ENCODE data around the gene ZMIZ1.

Gene ZMIZ1

GRCh38 chr10:79236433-79236765, 167.6 kb downstream of the ZMIZ1 start:
- Histone ChIP-seq H3K27me3 (ENCODE audit: control insufficient read depth in 1 of 2, insufficient read depth in 2 of 2, low read length in 2 of 2) (no peaks in the 10 kb centered on the region), H3K9me3 (ENCODE audit: control insufficient read depth in 1 of 2, low read length in 2 of 2) (no peaks in the 10 kb centered on the region), H3K27ac (ENCODE audit: low read depth, low read length) (no peak overlapping the region), H3K36me3 (ENCODE audit: control insufficient read depth in 1 of 2, insufficient read depth in 2 of 2, low read length in 2 of 2) (peaks cover 8 to 25% of the 10 kb centered on the region in 2 donors), H3K4me1 (ENCODE audit: control insufficient read depth in 1 of 2, insufficient read depth in 2 of 2, low read length in 2 of 2) (peaks cover 0 to 4% of the 10 kb centered on the region in 2 donors), H3K4me3 (ENCODE audit: low read depth in 1 of 2, low read length in 2 of 2) (no peak overlapping the region), H3K9ac (ENCODE audit: low read depth in 1 of 2, low read length in 2 of 2) (no peak overlapping the region)

GRCh38 chr10:79237454-79238157, 168.8 kb downstream of the ZMIZ1 start:
- H3K9ac ChIP-seq (ENCODE audit: low read depth in 1 of 2, low read length in 2 of 2), result no peak overlapping the region
- peaks cover 8 to 22% of the 10 kb centered on the region in 2 donors for H3K36me3 ChIP-seq (ENCODE audit: control insufficient read depth in 1 of 2, insufficient read depth in 2 of 2, low read length in 2 of 2)
- H3K4me1 ChIP-seq (ENCODE audit: control insufficient read depth in 1 of 2, insufficient read depth in 2 of 2, low read length in 2 of 2), result peaks cover 4 to 12% of the 10 kb centered on the region in 2 donors
- H3K27ac ChIP-seq (ENCODE audit: low read depth, low read length), result no peak overlapping the region
- no peaks in the 10 kb centered on the region for H3K27me3 ChIP-seq (ENCODE audit: control insufficient read depth in 1 of 2, insufficient read depth in 2 of 2, low read length in 2 of 2)
- no peaks in the 10 kb centered on the region for H3K9me3 ChIP-seq (ENCODE audit: control insufficient read depth in 1 of 2, low read length in 2 of 2)
- no peak overlapping the region for H3K4me3 ChIP-seq (ENCODE audit: low read depth in 1 of 2, low read length in 2 of 2)

GRCh38 chr10:79238158-79238520, 169.4 kb downstream of the ZMIZ1 start:
- H3K36me3 ChIP-seq (ENCODE audit: control insufficient read depth in 1 of 2, insufficient read depth in 2 of 2, low read length in 2 of 2), result peaks cover 8 to 18% of the 10 kb centered on the region in 2 donors

GRCh38 chr10:79238606-79239005, 169.8 kb downstream of the ZMIZ1 start:
- Histone ChIP-seq H3K36me3 (ENCODE audit: control insufficient read depth in 1 of 2, insufficient read depth in 2 of 2, low read length in 2 of 2) (peaks cover 8 to 15% of the 10 kb centered on the region in 2 donors), H3K4me1 (ENCODE audit: control insufficient read depth in 1 of 2, insufficient read depth in 2 of 2, low read length in 2 of 2) (peaks cover 4 to 12% of the 10 kb centered on the region in 2 donors), H3K27ac (ENCODE audit: low read depth, low read length) (no peak overlapping the region), H3K9ac (ENCODE audit: low read depth in 1 of 2, low read length in 2 of 2) (no peak overlapping the region), H3K9me3 (ENCODE audit: control insufficient read depth in 1 of 2, low read length in 2 of 2) (no peaks in the 10 kb centered on the region), H3K4me3 (ENCODE audit: low read depth in 1 of 2, low read length in 2 of 2) (no peak overlapping the region), H3K27me3 (ENCODE audit: control insufficient read depth in 1 of 2, insufficient read depth in 2 of 2, low read length in 2 of 2) (no peaks in the 10 kb centered on the region)

More at GRCh38 chr10:79238158-79238520, 169.4 kb downstream of the ZMIZ1 start:
- no peak overlapping the region for H3K9ac ChIP-seq (ENCODE audit: low read depth in 1 of 2, low read length in 2 of 2)
- peaks cover 4 to 12% of the 10 kb centered on the region in 2 donors for H3K4me1 ChIP-seq (ENCODE audit: control insufficient read depth in 1 of 2, insufficient read depth in 2 of 2, low read length in 2 of 2)
- H3K27me3 ChIP-seq (ENCODE audit: control insufficient read depth in 1 of 2, insufficient read depth in 2 of 2, low read length in 2 of 2), result no peaks in the 10 kb centered on the region
- H3K4me3 ChIP-seq (ENCODE audit: low read depth in 1 of 2, low read length in 2 of 2), result no peak overlapping the region
- H3K27ac ChIP-seq (ENCODE audit: low read depth, low read length), result no peak overlapping the region
- no peaks in the 10 kb centered on the region for H3K9me3 ChIP-seq (ENCODE audit: control insufficient read depth in 1 of 2, low read length in 2 of 2)

GRCh38 chr10:79239275-79239779, 170.6 kb downstream of the ZMIZ1 start:
- Histone ChIP-seq H3K36me3 (ENCODE audit: control insufficient read depth in 1 of 2, insufficient read depth in 2 of 2, low read length in 2 of 2) (peaks cover 8 to 17% of the 10 kb centered on the region in 2 donors), H3K4me3 (ENCODE audit: low read depth in 1 of 2, low read length in 2 of 2) (no peak overlapping the region), H3K9ac (ENCODE audit: low read depth in 1 of 2, low read length in 2 of 2) (no peak overlapping the region), H3K9me3 (ENCODE audit: control insufficient read depth in 1 of 2, low read length in 2 of 2) (no peaks in the 10 kb centered on the region), H3K4me1 (ENCODE audit: control insufficient read depth in 1 of 2, insufficient read depth in 2 of 2, low read length in 2 of 2) (peaks cover 8 to 19% of the 10 kb centered on the region in 2 donors), H3K27ac (ENCODE audit: low read depth, low read length) (peak overlapping the region; percentile 10), H3K27me3 (ENCODE audit: control insufficient read depth in 1 of 2, insufficient read depth in 2 of 2, low read length in 2 of 2) (no peaks in the 10 kb centered on the region)

GRCh38 chr10:79239924-79240581, 171.3 kb downstream of the ZMIZ1 start:
- Histone ChIP-seq H3K9ac (ENCODE audit: low read depth in 1 of 2, low read length in 2 of 2) (no peak overlapping the region), H3K9me3 (ENCODE audit: control insufficient read depth in 1 of 2, low read length in 2 of 2) (no peaks in the 10 kb centered on the region), H3K4me3 (ENCODE audit: low read depth in 1 of 2, low read length in 2 of 2) (no peak overlapping the region), H3K4me1 (ENCODE audit: control insufficient read depth in 1 of 2, insufficient read depth in 2 of 2, low read length in 2 of 2) (peaks cover 12 to 24% of the 10 kb centered on the region in 2 donors), H3K27ac (ENCODE audit: low read depth, low read length) (no peak overlapping the region), H3K27me3 (ENCODE audit: control insufficient read depth in 1 of 2, insufficient read depth in 2 of 2, low read length in 2 of 2) (no peaks in the 10 kb centered on the region), H3K36me3 (ENCODE audit: control insufficient read depth in 1 of 2, insufficient read depth in 2 of 2, low read length in 2 of 2) (peaks cover 4 to 11% of the 10 kb centered on the region in 2 donors)

GRCh38 chr10:79241629-79241989, 172.8 kb downstream of the ZMIZ1 start:
- Histone ChIP-seq H3K36me3 (ENCODE audit: control insufficient read depth in 1 of 2, insufficient read depth in 2 of 2, low read length in 2 of 2) (peaks cover 0 to 4% of the 10 kb centered on the region in 2 donors), H3K9ac (ENCODE audit: low read depth in 1 of 2, low read length in 2 of 2) (peak overlapping the region in 1 of 2 donors; percentile 33), H3K4me1 (ENCODE audit: control insufficient read depth in 1 of 2, insufficient read depth in 2 of 2, low read length in 2 of 2) (peaks cover 28 to 40% of the 10 kb centered on the region in 2 donors), H3K27me3 (ENCODE audit: control insufficient read depth in 1 of 2, insufficient read depth in 2 of 2, low read length in 2 of 2) (no peaks in the 10 kb centered on the region), H3K27ac (ENCODE audit: low read depth, low read length) (peak overlapping the region; percentile 35), H3K9me3 (ENCODE audit: control insufficient read depth in 1 of 2, low read length in 2 of 2) (no peaks in the 10 kb centered on the region), H3K4me3 (ENCODE audit: low read depth in 1 of 2, low read length in 2 of 2) (peak overlapping the region; percentile 16 to 43)

GRCh38 chr10:79241990-79242619, 173.3 kb downstream of the ZMIZ1 start:
- Histone ChIP-seq H3K4me1 (ENCODE audit: control insufficient read depth in 1 of 2, insufficient read depth in 2 of 2, low read length in 2 of 2) (peaks cover 32 to 45% of the 10 kb centered on the region in 2 donors), H3K9ac (ENCODE audit: low read depth in 1 of 2, low read length in 2 of 2) (peak overlapping the region in 1 of 2 donors; percentile 33), H3K36me3 (ENCODE audit: control insufficient read depth in 1 of 2, insufficient read depth in 2 of 2, low read length in 2 of 2) (peaks cover 0 to 2% of the 10 kb centered on the region in 2 donors), H3K27me3 (ENCODE audit: control insufficient read depth in 1 of 2, insufficient read depth in 2 of 2, low read length in 2 of 2) (no peaks in the 10 kb centered on the region), H3K4me3 (ENCODE audit: low read depth in 1 of 2, low read length in 2 of 2) (peak overlapping the region; percentile 16 to 43), H3K27ac (ENCODE audit: low read depth, low read length) (peak overlapping the region; percentile 35), H3K9me3 (ENCODE audit: control insufficient read depth in 1 of 2, low read length in 2 of 2) (no peaks in the 10 kb centered on the region)

- Histone ChIP-seq H3K9ac (ENCODE audit: low read depth in 1 of 2, low read length in 2 of 2) (peak overlapping the region in 1 of 2 donors; percentile 51), H3K27me3 (ENCODE audit: control insufficient read depth in 1 of 2, insufficient read depth in 2 of 2, low read length in 2 of 2) (no peaks in the 10 kb centered on the region), H3K27ac (ENCODE audit: low read depth, low read length) (peak overlapping the region; percentile 27), H3K36me3 (ENCODE audit: control insufficient read depth in 1 of 2, insufficient read depth in 2 of 2, low read length in 2 of 2) (peaks cover 0 to 2% of the 10 kb centered on the region in 2 donors), H3K9me3 (ENCODE audit: control insufficient read depth in 1 of 2, low read length in 2 of 2) (no peaks in the 10 kb centered on the region), H3K4me1 (ENCODE audit: control insufficient read depth in 1 of 2, insufficient read depth in 2 of 2, low read length in 2 of 2) (peaks cover 38 to 51% of the 10 kb centered on the region in 2 donors), H3K4me3 (ENCODE audit: low read depth in 1 of 2, low read length in 2 of 2) (peak overlapping the region in 1 of 2 donors; percentile 44)
Measured at GRCh38 chr10:79242620-79243152, 173.9 kb downstream of the ZMIZ1 start.
